GM12892 (cell line): ENCODE measurements around the gene SPSB3. TPM values are rescaled to one million over a fixed set of nuclear protein-coding genes. Genes with fewer than 3 reads are reported as not detected.
A peak's percentile ranks its signal among the peaks of the same experiment; 100 is the strongest.

Experiments
- DNase-seq: peaks from one replicate; pipeline ENCODE4 v3.0.0; 2011; ENCODE audit not compliant: insufficient read length
- FAIRE-seq: peaks from 2 replicates; lab custom pipeline; 2011; peaks lifted over from hg19 to GRCh38; lab: Jason Lieb, UNC
- POLR2A ChIP-seq: IDR thresholded peaks from 2 replicates; pipeline ENCODE4 v1.6.1; 2011; ENCODE audit warnings: low read depth, low read length, control low read depth
- POLR2AphosphoS5 ChIP-seq: IDR thresholded peaks from 2 replicates; pipeline ENCODE4 v1.6.1; 2011; ENCODE audit warnings: low read depth, low read length, control low read depth
- TAF1 ChIP-seq: IDR thresholded peaks from 2 replicates; pipeline ENCODE4 v1.6.1; 2011; ENCODE audit warnings: low read depth, mild to moderate bottlenecking, control low read depth, low read length, borderline replicate concordance
- polyA plus RNA-seq: library from polyadenylated mRNA; unstranded; fragments of >200 nt; gene quantifications from one replicate; pipeline ENCODE4 v1.2.1, GENCODE V29; 2012; ENCODE audit warnings: missing spikeins, inconsistent platforms; ENCODE audit not compliant: missing spikeins

Gene SPSB3
- polyA plus RNA-seq, result 5.2 TPM

DNA sequence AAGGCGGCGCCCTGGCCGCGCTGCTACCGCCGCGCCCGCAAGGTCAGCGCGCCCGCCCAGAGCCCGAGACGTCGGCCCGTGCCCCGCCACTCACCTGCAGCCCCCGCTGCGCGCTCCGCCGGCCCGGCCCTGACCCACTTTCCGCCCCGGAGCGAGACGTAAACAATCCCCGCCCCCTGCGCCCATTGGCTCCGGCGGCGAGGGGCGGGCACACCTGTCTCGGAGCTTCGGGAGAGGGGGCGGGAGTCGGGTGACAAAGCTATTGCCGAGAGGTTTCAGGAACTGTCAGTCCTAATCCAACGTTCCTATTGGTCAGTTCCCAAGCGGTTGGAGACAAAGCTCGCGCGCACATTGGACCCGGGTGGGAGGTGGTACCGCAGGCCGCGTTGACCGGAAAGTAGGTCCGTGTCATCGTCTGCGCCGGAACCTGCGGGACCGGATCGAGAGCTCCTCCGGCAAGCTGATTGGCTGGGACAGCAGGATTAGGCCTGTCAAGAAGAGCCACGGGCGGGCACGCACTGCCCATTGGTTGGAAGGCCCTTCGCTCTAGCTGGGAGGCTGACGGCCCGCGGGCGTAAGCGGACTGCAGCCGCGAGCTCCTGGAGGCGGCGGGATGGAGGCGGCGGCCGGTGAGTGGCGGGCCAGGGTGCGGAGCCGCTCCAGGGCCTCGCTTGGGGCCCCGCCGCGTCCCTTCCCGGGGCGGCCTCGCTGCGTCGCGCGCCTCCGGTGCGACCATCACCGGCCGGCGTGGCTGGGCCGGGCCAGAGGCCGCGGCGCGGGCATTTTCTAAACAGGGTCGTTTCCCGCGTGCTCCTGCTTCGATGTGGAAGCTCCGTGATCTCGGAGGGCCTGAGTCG lies at the start of gene SPSB3, which contains the start of gene NUBP2:
Gene SPSB3 (minus strand): TSS at position 164 of the 857 bp plus-strand sequence. CDS start 1,088 bp downstream, outside the sequence.
Gene NUBP2 (plus strand): TSS at position 553 of the 857 bp plus-strand sequence. CDS start 61 bp downstream, at position 614.
- DNase-seq (peak; percentile 99), FAIRE-seq (peak; percentile 100)
- TF ChIP-seq POLR2AphosphoS5, result peak; percentile 66
- TF ChIP-seq POLR2A, result peak; percentile 75; the same call in 1 of the 2 replicates
- TF ChIP-seq TAF1, result no peak

DNA sequence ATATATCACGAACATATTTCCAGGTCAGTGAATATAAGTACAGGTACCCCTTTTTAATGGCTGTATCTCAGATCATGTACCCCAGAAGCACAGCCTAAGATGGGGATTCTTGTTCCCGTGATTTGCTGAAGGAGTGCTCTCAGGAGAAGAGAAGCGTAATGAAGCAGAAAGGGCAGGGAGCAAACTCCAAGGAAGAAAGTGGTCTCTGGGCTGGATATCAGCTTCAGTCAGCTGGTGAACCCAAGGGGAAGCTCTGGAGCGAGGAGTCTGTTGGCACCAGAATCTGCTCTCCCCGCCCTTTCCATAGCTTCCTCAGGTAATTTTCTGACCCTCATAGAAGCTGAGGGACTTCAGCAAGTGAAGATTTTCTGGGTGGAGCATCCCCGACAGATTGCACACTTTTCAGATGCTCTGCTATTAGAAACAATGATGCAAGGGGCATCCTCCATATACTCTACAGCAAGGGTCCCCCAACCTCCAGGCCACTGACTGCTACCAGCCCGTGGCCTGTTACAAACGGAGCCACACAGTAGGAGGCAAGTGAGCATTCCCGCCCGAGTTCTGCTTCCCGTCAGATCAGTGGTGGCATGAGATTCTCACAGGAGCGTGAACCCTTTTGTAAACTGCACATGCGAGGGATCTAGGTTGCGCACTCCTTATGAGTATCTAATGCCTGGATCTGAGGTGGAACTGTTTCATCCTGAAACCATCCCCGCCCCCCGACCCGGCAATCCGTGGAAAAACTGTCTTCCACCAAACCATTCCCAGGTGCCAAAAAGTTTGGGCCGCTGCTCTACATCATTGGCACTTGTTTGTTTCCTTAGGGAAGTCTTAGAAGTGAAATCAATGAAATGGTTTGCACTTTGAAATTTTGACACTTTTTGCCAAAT lies 49.1 kb upstream of the SPSB3 start:
- TF ChIP-seq POLR2A, result no peak
- TF ChIP-seq TAF1, result no peak
- no peak for TF ChIP-seq POLR2AphosphoS5
- FAIRE-seq, result no peak

GRCh38 chr16:1830213-1830612 lies 47.8 kb upstream of the SPSB3 start:
- TF ChIP-seq POLR2AphosphoS5 (no peak), TAF1 (no peak), POLR2A (no peak)
- DNase-seq (no peak), FAIRE-seq (no peak)

More for the DNA sequence above, 49.1 kb upstream of the SPSB3 start:
- DNase-seq, result no peak

GRCh38 chr16:1828645-1829410 lies 46.5 kb upstream of the SPSB3 start:
- TF ChIP-seq TAF1, result no peak
- TF ChIP-seq POLR2AphosphoS5, result no peak
- TF ChIP-seq POLR2A, result no peak
- FAIRE-seq, result no peak

DNA sequence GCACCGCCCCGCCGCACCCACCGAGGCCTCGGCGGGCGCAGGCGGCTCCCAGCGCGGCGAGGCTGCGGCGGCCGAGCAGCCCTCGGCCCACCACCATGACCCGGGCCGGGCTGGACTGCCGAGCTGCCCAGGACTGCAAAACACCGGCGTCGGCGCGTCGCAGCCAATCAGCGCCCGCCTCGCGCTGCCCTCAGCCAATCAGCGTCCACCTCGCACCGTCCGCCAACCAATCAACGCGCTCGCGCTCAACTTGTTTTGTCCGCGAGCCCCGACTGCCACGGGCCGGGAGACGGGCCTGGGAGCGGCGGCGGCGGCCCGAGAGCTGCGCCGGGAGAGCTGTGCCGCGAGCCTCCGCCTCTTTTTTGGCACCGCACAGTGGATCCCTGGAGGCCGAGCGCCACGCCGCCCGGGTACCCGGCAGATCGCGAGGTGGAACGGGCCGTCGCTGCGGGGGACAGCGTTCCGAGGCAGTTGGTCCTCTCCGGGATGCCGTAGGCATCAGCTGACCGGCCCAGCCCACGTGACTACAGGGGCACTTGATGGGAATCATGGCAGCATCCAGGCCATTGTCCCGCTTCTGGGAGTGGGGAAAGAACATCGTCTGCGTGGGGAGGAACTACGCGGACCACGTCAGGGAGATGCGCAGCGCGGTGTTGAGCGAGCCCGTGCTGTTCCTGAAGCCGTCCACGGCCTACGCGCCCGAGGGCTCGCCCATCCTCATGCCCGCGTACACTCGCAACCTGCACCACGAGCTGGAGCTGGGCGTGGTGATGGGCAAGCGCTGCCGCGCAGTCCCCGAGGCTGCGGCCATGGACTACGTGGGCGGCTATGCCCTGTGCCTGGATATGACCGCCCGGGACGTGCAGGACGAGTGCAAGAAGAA lies 44.6 kb upstream of the SPSB3 start, which contains the start of the genes FAHD1 and HAGH:
Gene FAHD1 (plus strand): TSS at position 516 of the 883 bp plus-strand sequence. CDS start 33 bp downstream, at position 549.
Gene HAGH (minus strand): TSS at position 135 of the 883 bp plus-strand sequence. CDS start 38 bp downstream, at position 97.
- TF ChIP-seq POLR2AphosphoS5 (peak; percentile 77), TAF1 (peak; percentile 30; the same call in 1 of the 2 replicates), POLR2A (peak; percentile 71; the same call in 1 of the 2 replicates)
- DNase-seq, result peak; percentile 98
- peak; percentile 97 for FAIRE-seq

More at GRCh38 chr16:1828645-1829410, 46.5 kb upstream of the SPSB3 start:
- no peak for DNase-seq

GRCh38 chr16:1825864-1826690 lies 43.7 kb upstream of the SPSB3 start:
- FAIRE-seq, result peak; percentile 30
- no peak for DNase-seq
- TF ChIP-seq POLR2AphosphoS5, result no peak
- no peak for TF ChIP-seq POLR2A
- TF ChIP-seq TAF1, result no peak

DNA sequence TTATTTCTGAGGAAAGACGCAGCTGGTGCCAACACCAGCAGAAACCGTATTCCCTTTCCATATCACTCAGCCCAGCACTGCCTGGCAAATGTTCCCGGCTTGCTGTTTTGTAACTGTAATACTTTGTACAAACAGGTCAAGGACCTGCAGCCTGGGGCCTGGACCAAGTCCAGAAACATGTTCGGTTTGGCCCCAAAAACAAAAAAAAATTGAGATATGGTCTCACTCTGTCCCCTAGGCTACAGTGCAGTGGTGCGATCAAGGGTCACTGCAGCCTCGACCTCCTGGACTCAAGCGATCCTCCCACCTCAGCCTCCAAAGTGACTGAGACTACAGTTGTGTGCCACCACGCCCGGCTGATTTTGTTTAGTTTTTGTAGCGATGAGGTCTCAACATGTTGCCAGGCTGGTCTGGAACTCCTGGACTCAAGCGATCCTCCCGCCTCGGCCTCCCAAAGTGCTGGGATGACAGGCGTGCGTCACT lies 43.1 kb upstream of the SPSB3 start:
- DNase-seq (no peak), FAIRE-seq (no peak)
- TF ChIP-seq POLR2AphosphoS5 (no peak), TAF1 (no peak), POLR2A (no peak)

- peak; percentile 17 for FAIRE-seq
- DNase-seq, result no peak
- TF ChIP-seq POLR2AphosphoS5 (no peak), TAF1 (no peak), POLR2A (no peak)
These were observed 41.5 kb upstream of the SPSB3 start for GRCh38 chr16:1823821-1824220.
